Measurements from ENCODE around the gene NFE2L3.
"Not testable (repeated sequence)": the region's sequence is repeated elsewhere in the genome, so short reads cannot be mapped to it uniquely, and the experiment has no call there.

NFE2L3 gene

GRCh38 chr7:26168458-26169023, 16.5 kb downstream of the NFE2L3 start:
- DNase-seq (ENCODE audit: low spot score): no peak

GRCh38 chr7:26169271-26169670, 17.3 kb downstream of the NFE2L3 start:
- DNase-seq (ENCODE audit: low spot score): no peak

GRCh38 chr7:26170663-26171062, 18.7 kb downstream of the NFE2L3 start:
- DNase-seq (ENCODE audit: low spot score): no peak

- DNase-seq (ENCODE audit: low spot score): no peak
These were observed 19.6 kb downstream of the NFE2L3 start for GRCh38 chr7:26171601-26172000.

GRCh38 chr7:26172048-26172447, 20.1 kb downstream of the NFE2L3 start:
- DNase-seq (ENCODE audit: low spot score): no peak

GRCh38 chr7:26175903-26176302, 23.9 kb downstream of the NFE2L3 start:
- DNase-seq (ENCODE audit: low spot score): not testable (repeated sequence)

- DNase-seq (ENCODE audit: low spot score): not testable (repeated sequence)
These were observed 24.7 kb downstream of the NFE2L3 start for GRCh38 chr7:26176696-26177095.

GRCh38 chr7:26177269-26177668, 25.3 kb downstream of the NFE2L3 start:
- not testable (repeated sequence) for DNase-seq (ENCODE audit: low spot score)

GRCh38 chr7:26178272-26178960, 26.4 kb downstream of the NFE2L3 start:
- DNase-seq (ENCODE audit: low spot score): no peak

GRCh38 chr7:26179422-26179821, 27.4 kb downstream of the NFE2L3 start:
- DNase-seq (ENCODE audit: low spot score): no peak

- DNase-seq (ENCODE audit: low spot score): no peak
These were observed 28.0 kb downstream of the NFE2L3 start for GRCh38 chr7:26179826-26180497.

GRCh38 chr7:26180792-26181198, 28.8 kb downstream of the NFE2L3 start:
- DNase-seq (ENCODE audit: low spot score): no peak

- DNase-seq (ENCODE audit: low spot score): no peak
These were observed 29.7 kb downstream of the NFE2L3 start for GRCh38 chr7:26181474-26182227.

GRCh38 chr7:26182283-26182682, 30.3 kb downstream of the NFE2L3 start:
- DNase-seq (ENCODE audit: low spot score): no peak

GRCh38 chr7:26182706-26183105, 30.7 kb downstream of the NFE2L3 start:
- no peak for DNase-seq (ENCODE audit: low spot score)

- no peak for DNase-seq (ENCODE audit: low spot score)
These were observed 31.7 kb downstream of the NFE2L3 start for GRCh38 chr7:26183545-26184280.

GRCh38 chr7:26184281-26185101, 32.5 kb downstream of the NFE2L3 start:
- DNase-seq (ENCODE audit: low spot score): not testable (repeated sequence)

- DNase-seq (ENCODE audit: low spot score): no peak
These were observed 33.3 kb downstream of the NFE2L3 start for GRCh38 chr7:26185131-26185843.

GRCh38 chr7:26185844-26186180, 33.8 kb downstream of the NFE2L3 start:
- DNase-seq (ENCODE audit: low spot score): no peak

Data from pons (tissue), 1 donor.